ENCODE results near the gene RAB15. TPM values are rescaled to one million over a fixed set of nuclear protein-coding genes. Genes with fewer than 3 reads are reported as not detected.

The RAB15 gene
- total and polyA plus RNA-seq, 2 donors (not counting 3 experiments of a cell fraction or from before 2014, with no cell fraction given) = 24.9 to 33.3 TPM

- no peak for FAIRE-seq
- ChIA-PET POLR2A (no interaction called here), CTCF (interaction anchor here (1.1 kb wide), 1 partner anchor 52 kb away, joined by 3 read pairs; no protein-coding TSS in a partner anchor)
- TF ChIP-seq GATA2 (IDR thresholded peaks at IDR 0.05; ENCODE audit: insufficient read depth, insufficient read length, low read depth, low read length) (no peak), MYC (IDR thresholded peaks at IDR 0.05; ENCODE audit: low read depth, low read length) (no peak), JUN (IDR thresholded peaks at IDR 0.05; ENCODE audit: borderline replicate concordance, insufficient read depth, insufficient read length, low read depth) (no peak), FOS (IDR thresholded peaks at IDR 0.05; ENCODE audit: borderline replicate concordance, insufficient read depth, low read length) (no peak), POLR2AphosphoS5 (IDR thresholded peaks at IDR 0.05; ENCODE audit: insufficient read depth, low read depth, low read length) (no peak), EZH2 (IDR thresholded peaks at IDR 0.05; ENCODE audit: borderline replicate concordance, low read depth, low read length, severe bottlenecking) (no peak), POLR2A (IDR thresholded peaks at IDR 0.05; ENCODE audit: low read depth, low read length) (no peak), MAX (IDR thresholded peaks at IDR 0.05; ENCODE audit: insufficient read depth, insufficient read length) (no peak)
- TF ChIP-seq, protein P1, sequence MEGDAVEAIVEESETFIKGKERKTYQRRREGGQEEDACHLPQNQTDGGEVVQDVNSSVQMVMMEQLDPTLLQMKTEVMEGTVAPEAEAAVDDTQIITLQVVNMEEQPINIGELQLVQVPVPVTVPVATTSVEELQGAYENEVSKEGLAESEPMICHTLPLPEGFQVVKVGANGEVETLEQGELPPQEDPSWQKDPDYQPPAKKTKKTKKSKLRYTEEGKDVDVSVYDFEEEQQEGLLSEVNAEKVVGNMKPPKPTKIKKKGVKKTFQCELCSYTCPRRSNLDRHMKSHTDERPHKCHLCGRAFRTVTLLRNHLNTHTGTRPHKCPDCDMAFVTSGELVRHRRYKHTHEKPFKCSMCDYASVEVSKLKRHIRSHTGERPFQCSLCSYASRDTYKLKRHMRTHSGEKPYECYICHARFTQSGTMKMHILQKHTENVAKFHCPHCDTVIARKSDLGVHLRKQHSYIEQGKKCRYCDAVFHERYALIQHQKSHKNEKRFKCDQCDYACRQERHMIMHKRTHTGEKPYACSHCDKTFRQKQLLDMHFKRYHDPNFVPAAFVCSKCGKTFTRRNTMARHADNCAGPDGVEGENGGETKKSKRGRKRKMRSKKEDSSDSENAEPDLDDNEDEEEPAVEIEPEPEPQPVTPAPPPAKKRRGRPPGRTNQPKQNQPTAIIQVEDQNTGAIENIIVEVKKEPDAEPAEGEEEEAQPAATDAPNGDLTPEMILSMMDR (IDR thresholded peaks at IDR 0.05; ENCODE audit: extremely low read depth in 1 of 2, insufficient read depth in 1 of 2, low read depth in 1 of 2, low read length in 2 of 2) = no peak
- Histone ChIP-seq H3K4me1 (ENCODE audit: control insufficient read depth, extremely low read depth, insufficient read depth, low read length) (peaks cover 14% of the 10 kb centered on the region), H3K9me1 (replicated peaks; ENCODE audit: control insufficient read depth, extremely low read depth, insufficient read depth, low read length) (no peaks in the 10 kb centered on the region), H4K20me1 (replicated peaks; ENCODE audit: control insufficient read depth, extremely low read depth, insufficient read depth, low read length) (no peaks in the 10 kb centered on the region), H3K79me2 (ENCODE audit: control insufficient read depth, insufficient read depth, low read length) (no peaks in the 10 kb centered on the region), H3K36me3 (ENCODE audit: control insufficient read depth in 2 of 2, extremely low read depth in 1 of 2, insufficient read depth in 2 of 2, low read length in 2 of 2) (no peaks in the 10 kb centered on the region), H3K4me2 (ENCODE audit: insufficient read depth, low read length) (no peak overlapping the region), H3K27me3 (ENCODE audit: control insufficient read depth in 2 of 2, insufficient read depth in 2 of 2, low read length in 2 of 2) (no peaks in the 10 kb centered on the region), H3K27ac (ENCODE audit: insufficient read depth, low read depth, low read length) (no peak overlapping the region), H3K4me3 (replicated peaks in 1 of 3; ENCODE audit: insufficient read depth in 1 of 3, low read depth in 1 of 3, low read length in 3 of 3) (no peak overlapping the region), H3K9ac (replicated peaks; ENCODE audit: extremely low read depth, insufficient read depth, low read length) (no peak overlapping the region), H3K9me3 (replicated peaks; ENCODE audit: control insufficient read depth, insufficient read depth, low read length) (no peaks in the 10 kb centered on the region), H2AFZ (ENCODE audit: low read depth, low read length) (no peak overlapping the region)
- dilution Hi-C loops (cut with MboI; ENCODE audit: extremely low pct_ligation_motif_present, low sequenced_read_pairs) = no loop called here
- no peak for DNase-seq (ENCODE audit: low read depth, low spot score)
- intact Hi-C loops (cut with micrococcal nuclease) = no loop called here
- no TSS peak for BruUV-seq (replicated peaks)
Observed at GRCh38 chr14:64968167-64968566, 4.0 kb downstream of the RAB15 start.

All from endothelial cell of umbilical vein (primary cell).